Activated T-cell treated with anti-CD3 and anti-CD28 coated beads for 4 hours (primary cell): ENCODE data around the gene IGF2R.

Experiments used
- DNase-seq: peaks from one replicate; pipeline ENCODE4 v3.0.0-alpha.2; 2020

The IGF2R gene

GRCh38 chr6:160028487-160029275 lies 59.8 kb downstream of the IGF2R start:
- DNase-seq = no peak

GRCh38 chr6:160029525-160029924 lies 60.6 kb downstream of the IGF2R start:
- DNase-seq = no peak

DNA sequence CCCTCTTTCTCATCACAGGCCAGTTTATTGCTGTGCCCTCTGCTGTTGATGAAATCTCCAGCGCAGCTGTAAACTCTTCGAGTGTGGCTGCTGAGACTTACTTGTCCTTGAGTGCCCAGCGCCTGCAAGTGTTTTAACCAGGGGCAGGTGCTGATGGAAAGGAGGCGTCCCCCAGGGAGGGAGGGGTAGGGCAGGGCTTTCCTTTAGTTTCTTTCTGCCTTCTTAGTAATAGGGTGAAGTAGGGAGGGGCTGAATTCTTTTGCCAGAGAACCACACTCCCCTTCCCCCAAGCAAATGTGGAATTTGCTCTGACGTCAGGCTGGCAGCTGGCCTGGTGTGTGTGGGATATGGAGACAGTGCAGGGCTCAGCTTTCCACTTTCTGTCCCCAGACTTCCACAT lies 61.2 kb downstream of the IGF2R start:
- no peak for DNase-seq

- no peak for DNase-seq
Measured at GRCh38 chr6:160031442-160031841, 62.6 kb downstream of the IGF2R start.

DNA sequence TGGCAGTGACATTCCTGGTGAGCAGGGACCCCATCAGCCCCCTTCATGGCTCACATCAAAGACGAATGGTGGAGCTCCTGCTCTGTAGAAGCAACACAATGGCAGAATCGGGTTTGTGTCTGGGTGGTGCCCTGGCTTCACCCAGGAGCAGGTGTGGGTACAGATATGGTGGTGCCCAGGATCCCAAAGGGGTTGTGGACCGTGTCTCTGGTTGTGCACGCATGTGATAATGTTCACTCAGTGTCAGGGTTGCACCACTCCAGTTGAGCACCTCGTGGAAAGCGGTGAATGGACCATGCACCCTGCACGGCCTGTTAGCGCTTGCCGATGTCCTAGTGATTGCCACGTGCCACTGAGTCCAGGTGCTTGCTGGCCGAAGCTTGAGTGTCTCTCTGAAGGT lies 63.0 kb downstream of the IGF2R start:
- no peak for DNase-seq

GRCh38 chr6:160032538-160032937 lies 63.7 kb downstream of the IGF2R start:
- no peak for DNase-seq

DNA sequence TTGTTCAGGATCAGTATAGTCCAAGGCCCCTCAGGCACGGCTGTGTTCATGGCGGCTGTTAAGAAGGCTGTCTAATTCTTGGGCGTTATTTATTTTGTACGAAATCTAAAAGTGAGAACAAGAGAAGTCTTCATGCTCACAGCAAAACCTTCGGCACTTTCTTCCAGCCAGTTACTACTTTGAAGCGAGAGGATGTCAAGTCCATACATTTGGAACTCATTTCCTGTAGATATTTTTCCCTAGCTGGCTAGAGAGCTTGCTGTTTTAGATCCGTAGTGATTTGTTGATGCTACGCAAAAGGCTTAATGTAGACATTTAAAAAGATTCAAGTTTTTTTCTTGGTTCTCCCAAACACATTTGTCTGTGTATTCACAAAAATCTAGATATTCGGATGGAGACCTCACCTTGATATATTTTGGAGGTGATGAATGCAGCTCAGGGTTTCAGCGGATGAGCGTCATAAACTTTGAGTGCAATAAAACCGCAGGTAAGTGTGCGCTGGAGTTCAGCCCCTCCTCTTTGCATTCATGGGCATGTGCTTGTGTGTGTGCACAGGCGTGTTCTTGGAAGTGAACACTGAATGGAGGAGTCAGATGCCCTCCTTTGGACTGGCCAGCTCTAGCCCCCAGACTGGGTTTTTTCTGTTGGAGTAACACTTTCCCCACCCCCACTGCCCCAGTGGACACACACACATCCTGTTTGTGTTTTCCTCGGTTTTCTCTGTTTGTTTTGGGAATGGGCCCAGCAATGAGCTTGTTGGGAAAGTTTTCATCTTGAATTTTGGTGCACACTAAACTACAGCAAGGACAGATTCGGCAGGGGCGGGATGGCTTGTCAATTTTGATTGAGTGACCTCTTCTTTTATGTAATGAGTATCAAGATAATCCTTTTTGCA lies 65.4 kb downstream of the IGF2R start:
- DNase-seq = no peak

DNA sequence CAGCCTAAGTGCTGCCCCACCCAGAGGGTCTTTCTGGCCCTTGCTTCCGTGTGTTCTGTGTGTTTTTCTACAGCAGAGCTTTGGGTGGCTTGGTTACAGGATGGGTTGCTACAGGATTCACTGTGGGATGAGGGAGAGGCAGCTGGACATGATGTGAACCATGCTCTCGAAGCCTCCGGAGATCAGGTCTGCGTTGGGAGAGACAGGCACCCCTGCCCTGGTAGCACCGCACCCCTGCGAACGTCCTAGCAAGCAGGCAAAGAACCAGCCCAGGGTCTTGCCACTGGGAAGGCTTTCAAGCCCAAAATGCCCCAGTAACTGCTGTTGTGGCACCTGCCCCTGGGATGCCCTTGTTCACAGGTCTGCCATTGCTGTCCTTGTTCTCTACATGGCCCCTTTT lies 66.4 kb downstream of the IGF2R start:
- no peak for DNase-seq

DNA sequence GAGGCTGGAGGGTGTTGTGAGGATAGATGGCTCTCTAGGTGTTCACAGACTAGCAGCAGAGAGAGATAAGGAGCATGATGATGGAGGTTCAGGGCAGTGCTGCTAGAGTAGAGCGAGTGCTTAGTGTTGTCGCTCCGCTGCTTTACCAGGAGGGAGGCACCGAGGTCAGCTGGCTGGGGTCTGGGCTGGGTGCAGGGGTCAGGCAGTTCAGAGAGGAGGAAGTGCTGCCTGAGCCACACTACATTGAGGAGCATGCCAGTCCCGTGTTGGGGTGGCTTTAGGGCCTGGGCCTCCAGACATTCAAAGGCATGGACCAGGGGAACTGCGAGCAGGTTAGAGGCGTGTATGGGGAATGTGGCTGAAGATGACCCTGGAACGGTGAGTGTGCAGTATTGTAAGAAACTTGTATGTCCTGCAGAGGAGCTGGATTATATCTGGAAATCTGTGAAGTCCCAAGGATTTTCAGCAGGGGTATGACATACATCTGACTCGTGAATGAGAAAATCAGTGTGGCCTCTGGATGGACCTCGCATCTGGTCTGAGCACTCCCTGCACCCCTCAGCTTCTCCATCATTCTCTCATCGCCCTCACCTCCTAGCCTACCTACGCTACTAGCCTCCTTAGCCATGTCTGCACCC lies 66.9 kb downstream of the IGF2R start:
- DNase-seq = no peak

- no peak for DNase-seq
Measured at GRCh38 chr6:160036331-160036695, 67.4 kb downstream of the IGF2R start.

DNA sequence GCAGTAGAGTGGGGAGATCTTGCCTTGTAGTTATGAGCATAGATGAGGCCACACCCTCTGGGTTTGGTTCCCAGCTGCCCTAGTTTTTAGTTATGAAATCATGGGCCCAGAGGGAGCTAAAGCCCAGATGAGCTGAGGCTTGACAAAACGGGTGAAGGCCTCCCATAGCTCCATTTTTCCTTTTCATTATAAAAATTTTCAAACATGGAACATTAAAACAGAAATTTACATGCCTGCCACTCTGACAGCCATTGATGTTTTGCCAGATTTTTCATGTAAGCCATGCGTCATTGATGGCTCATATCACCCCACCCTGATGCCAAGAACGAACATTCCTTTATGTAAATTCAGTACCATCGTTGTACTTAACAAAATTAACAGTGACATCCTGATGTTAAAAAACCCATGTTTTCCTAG lies 67.9 kb downstream of the IGF2R start:
- no peak for DNase-seq

DNA sequence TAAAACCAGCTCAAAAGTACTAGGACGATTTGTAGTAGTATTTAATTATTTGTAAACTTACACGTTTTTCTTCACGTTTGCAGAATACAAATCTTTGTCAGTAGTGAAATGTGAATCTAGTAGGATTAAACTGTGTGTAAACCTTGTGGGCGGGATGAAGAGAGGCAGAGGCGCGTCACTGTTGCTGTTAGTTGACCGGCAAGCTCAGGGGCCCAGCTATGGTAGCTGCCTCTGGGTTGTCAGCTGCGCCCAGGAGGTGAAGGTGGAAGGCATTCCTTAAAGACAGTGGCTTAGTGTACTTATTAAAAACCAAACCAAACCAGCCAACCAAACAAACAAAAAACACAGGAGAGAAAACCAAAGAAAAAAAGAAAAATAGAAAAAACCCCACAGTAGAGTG lies 69.6 kb downstream of the IGF2R start:
- no peak for DNase-seq

DNA sequence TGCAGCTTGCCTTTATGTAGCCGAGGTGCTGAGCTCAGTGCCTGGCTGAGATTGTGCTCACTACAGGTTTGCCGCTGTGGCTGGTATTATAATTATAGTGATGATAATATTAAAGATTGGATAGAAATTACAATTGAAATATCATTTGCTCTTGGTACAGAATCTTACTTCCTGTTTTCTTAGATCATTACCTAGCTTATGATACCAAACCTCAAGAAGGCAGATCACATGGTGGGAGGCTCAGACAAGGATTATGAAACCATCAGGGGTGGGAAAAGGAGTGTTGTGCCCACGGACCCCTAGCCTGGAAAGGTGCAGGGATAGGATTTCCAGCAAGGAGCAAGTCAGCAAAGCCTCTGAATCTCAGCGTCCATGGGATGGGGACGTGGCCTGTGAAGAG lies 70.6 kb downstream of the IGF2R start:
- no peak for DNase-seq

GRCh38 chr6:160040055-160040454 lies 71.2 kb downstream of the IGF2R start:
- DNase-seq = no peak

- DNase-seq = no peak
Measured at GRCh38 chr6:160040527-160041264, 71.8 kb downstream of the IGF2R start.

GRCh38 chr6:160041608-160042007 lies 72.7 kb downstream of the IGF2R start:
- no peak for DNase-seq

- no peak for DNase-seq
Measured at GRCh38 chr6:160042014-160042773, 73.3 kb downstream of the IGF2R start.

GRCh38 chr6:160042788-160043301 lies 74.0 kb downstream of the IGF2R start:
- no peak for DNase-seq

- no peak for DNase-seq
Measured at GRCh38 chr6:160043784-160044183, 74.9 kb downstream of the IGF2R start.

GRCh38 chr6:160044687-160045086 lies 75.8 kb downstream of the IGF2R start:
- DNase-seq = no peak

DNA sequence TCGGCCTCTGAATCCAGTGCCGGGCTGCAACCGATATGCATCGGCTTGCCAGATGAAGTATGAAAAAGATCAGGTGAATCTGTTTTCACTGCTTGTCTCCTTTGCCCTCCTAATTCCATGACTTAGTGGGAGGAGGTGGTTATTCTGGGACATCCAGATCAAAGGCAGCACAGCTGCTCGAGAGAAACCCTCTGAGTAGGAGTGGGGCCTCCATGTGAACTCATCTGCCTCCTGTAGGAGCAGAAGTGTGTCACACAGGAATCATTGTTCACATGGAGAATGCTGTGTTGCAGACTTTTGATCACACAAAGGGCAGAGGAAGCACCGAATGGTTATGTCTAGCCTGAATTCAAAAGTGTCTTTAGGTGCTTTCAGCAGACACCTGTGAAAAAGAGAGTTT lies 79.6 kb downstream of the IGF2R start:
- no peak for DNase-seq

DNA sequence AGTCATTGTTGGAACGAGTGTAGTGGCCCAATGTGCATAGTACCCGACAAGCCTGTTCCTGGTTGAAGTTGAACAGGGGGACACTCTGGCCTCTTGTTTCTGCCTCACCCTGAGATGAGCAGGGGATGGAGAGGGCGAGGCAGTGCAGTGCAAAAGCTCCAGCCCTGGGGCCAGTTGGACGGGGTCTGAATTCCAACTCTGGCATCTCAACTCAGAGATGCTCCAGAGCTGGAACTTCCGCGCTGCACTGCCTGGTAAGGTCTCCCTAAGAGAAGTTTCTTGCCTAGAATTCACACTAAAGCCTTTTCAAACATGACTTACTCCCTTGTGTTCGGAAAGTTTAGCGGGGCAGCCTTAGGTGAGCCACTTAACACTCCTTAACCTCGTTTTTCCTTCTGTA lies 80.5 kb downstream of the IGF2R start:
- no peak for DNase-seq
